ENCODE results near the gene TMOD4.
A peak's percentile ranks its signal among the peaks of the same experiment; 100 is the strongest.

The TMOD4 gene

DNA sequence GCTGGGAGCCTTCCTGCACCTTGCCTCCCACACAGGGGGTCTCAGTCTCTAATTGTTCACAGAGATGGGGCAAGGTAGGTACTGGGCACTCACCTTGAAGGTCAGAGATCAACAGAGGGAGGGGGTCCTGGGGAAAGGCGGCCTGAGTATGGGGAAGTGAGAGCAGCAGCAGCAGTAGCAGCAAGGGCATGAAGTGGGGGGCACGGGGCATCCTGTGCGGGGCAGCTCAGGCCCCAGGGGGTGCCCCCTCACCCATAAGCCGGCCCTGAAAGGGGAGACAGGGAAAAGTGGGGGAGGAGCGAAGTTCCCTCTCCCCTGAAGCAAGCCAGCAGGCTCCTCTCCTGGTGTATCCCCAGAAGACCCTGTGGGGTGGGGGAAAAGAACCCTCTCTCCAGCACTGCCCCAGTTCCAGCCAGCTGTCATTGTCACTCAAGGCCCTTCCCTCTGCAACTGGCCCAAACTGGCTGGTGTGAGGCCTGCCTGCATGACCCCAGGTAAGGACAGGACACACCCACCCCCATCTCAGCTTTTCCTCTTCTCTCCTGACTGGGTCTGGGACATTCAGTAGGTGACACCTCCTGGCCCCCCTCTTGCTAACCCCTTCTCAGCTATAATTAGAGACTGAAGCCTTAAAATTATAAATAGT, 33.2 kb downstream of the TMOD4 start:
- no peak for DNase-seq (ENCODE audit: low spot score)

DNA sequence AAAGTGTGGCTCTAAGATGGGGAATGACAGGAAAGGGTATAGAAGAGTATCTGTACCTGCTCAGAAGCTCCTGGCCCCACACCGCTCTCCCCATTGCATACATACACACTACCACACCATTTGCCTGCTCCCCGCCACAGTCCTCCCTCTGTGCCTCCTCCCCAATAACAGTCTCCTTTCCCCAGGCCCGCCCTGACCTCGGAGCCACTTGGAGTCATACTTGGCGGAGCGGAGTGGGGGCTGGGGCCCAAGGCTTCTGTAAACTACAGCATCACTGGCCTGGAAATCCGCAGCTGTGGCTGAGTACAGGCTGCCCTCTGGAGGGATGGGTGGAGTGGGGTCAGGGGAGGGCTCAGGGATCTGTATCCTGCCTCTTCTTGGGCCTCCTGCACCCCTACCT, 38.0 kb downstream of the TMOD4 start:
- no peak for DNase-seq (ENCODE audit: low spot score)

DNA sequence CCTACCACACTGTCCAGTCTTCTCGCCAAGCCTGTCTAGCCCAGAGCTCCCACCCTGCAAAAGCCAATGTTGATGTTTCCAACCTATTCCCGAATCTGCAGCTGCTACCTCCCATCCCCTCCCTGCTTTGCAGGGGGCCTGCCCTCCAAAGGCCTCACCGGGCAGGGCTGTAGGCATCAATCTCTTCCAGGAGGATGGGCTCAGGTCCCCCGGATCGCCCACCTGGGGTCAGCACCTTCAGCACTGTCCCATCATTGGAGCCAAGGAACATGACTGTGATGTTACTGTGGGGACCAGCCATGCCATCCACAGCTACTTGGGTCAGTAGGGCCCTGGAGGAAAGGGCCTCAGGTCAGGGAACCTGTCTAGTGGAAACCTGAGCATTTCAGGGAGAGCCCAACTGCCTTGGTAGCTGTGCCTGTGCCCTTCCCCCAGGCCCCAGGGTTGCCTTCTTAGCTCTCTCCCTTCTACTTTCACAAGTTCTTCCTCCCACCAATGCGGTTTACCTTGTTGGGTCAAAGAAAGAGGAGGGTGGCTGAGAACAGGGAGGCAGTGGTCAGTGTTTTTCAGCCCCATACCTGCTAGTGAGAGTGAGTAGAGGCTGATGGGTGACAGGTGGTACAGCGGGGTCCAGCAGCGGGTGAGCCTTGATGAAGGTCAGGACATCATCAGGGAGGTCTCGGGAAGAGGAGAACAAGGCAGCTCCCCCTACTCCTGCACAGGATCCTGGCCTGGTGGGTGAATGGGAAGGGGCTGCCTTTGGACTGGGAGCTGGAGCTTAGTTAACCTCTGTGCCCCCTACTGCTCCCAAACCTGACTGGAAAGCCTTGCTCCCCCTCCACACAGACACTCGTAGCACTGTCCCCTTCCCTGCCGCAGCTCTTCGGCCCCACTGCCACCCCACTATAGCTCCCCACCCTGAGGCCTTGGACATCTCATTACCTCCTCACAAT, 40.1 kb downstream of the TMOD4 start:
- DNase-seq (ENCODE audit: low spot score) = no peak

DNA sequence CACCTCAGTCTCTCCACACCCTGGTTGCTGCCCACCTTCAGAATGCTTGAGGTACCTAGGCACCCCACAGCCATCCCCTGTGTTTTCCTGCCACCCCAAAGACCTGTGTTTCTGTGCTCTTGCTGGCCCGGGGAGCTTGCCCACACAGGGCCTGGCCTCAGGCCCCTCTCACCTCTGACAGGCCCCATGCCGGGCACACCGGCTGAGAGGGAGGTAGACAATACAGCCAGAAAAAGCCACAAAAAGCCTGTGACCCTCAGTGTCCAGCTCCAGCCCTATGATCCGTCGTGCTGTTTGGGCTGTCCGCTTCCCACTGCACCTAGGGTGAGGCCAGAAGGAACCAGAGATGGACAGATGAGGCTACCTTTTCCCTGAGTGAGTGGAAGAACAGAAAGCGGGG, 40.8 kb downstream of the TMOD4 start:
- no peak for DNase-seq (ENCODE audit: low spot score)

DNA sequence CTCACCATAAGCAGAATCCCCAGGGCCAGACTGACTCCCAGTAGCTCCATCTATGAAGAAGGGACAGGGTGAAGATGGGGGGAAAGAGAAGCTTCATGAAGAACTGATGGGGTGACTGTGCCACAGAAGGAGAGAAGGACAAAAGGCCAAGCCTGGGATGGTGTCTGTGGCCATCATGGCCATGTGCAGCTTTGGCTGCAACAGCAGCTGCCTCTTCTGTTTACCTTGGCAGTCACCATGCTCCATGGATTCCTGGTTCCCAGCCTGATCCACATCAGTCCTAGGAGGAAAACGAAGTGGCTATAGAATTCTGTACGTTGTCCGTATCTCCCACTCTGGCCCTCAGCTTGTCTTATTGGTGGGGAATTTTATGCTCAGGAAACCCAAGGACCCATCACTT, 41.4 kb downstream of the TMOD4 start:
- DNase-seq (ENCODE audit: low spot score) = no peak

DNA sequence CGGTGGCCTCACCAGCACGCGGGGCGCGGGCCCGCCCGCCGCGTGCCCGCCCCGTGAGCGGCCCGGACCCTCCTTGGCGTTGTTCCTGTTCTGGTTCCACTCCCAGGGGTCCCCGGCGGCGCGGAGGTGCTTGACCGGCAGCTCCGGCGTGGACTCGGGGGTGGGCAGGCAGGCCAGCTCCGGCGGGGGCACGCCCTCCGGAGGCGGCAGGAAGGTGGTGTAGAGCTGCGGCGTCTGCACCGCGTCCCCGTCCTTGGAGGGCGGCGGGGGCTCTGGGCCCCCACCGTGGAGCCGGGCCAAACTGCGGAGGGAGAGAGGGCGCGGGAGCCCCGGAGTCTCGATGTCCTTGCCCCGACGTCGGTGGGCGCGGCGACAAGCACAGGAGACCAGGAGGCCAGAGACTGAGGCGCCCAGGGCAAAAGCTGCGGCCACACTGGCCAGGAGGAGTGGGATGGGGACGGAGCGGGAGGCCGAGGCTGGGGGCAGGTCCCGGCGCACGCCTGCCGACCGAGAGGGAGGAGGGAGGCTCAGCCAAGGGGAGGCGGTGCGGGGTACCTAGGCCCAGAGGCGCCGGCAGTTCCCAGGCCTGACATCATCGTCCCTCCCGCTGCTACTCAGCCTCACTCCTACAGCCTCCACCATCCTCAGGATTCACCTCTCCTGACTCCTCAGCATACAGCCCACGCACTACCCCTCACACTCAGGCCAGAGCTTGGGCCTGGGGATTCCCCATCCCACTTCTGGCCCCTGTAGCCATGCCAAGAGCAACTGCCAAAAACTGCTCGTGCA, 42.6 kb downstream of the TMOD4 start:
- no peak for DNase-seq (ENCODE audit: low spot score)

DNA sequence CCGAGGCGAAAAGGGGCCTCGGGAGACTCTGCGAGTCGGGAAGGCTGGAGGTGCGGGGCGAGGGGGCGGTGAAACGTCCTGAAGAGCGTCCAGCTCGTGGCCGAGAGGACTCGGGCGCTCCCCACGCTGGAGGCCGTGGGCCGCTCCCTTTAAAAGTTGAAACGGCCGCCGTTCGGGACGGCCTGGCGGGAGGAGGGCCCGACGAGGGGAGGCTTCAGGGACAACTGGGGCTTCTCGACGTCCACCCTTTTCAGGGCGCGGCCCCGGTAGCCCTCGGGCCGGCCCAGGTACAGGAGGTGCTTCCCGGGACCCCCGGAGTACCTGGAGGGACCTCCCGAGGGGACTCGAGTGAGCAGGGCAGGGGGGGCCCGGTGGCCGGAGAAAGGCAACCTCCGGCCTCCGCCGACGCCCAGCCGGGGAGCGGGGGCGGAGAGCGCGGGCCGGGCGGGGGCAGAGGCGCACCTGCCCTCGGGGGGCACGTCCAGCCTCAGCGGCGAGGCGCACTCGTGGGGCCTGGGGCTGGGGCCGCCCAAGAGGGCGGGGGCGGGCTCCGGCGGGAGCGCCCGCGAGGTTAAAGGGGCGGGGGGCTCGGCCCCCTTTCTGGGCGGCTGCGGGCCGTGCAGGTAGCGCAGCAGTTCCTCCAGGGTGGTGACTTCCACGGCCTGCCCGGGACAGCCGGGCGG, 43.3 kb downstream of the TMOD4 start:
- DNase-seq (ENCODE audit: low spot score) = no peak

DNA sequence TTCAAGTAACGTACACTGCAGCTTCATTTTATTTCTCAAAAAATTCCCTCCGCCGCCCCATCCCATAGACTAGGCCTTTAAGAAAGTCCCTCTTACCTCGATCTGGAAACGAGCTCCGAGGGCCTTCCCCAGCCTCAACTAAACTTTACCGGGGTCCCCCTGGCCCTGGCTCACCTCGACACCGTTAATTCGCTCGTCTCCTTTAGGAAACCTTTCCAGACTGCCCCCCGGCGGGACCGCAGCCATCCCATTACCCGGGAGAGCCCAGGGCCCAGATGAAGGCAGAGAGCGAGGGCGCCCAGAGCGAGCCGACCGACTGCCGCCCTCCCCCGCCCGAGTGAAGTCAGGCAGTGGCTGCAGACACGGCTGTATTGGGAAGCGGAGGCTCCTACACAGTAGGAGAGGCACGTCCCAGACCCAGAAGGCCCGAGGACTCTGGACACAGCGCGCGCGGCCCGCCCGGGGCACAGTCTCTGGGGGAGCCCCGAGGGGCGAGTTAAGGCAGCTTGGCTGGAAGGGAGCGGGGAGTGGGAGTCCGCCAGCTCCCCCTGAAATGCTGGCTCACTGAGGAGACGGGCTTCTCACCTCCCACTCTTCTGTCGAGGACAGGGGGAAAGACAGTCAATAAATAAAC, 44.0 kb downstream of the TMOD4 start:
- no peak for DNase-seq (ENCODE audit: low spot score)

DNA sequence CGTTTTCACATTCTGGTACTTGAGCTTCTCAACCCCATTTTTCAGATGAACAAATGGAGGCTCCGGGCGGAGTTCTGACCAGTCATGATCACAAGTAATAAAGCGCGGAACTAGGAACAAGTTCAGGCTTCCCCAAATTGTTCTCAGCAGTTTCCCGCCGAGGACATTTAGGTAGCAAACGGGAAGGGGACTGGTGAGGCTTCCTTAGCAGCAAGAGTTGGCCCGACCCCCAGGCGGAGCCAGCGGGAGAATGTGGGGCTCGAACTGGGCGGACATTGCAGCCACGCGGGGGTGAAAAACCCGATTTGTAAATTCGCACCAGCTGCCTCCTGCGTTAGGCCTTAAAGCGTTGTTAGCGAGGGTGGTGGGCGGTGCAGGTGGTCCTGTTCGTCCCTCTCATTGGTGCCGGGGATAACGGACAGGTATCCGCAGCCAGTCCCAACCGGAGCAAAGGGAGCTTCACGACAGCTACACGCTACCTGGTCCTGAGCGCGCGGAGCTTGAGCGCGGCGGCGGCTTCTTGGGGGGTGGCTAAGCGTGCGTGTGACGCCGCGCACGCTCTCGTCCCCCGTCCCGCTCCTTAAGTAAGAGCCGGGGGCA, 44.7 kb downstream of the TMOD4 start:
- peak; percentile 94 for DNase-seq (ENCODE audit: low spot score)

DNA sequence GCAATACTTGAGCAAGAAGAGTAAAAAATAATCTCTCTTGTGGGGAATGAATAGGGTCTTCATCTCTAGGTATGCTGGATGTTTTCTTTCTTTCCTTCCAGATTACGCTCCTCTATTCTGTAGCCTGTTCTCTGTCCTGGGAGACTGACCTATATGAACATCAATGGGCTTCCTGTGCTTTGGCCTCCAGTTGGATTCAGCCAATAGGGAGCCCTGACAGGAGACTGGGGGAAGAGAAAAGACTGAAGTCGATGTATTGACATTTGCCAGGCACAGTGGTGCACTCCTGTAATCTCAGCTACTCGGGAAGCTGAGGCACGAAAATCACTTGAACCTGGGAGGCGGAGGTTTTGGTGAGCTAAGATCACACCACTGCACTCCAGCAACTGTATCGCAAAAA, 47.0 kb downstream of the TMOD4 start:
- DNase-seq (ENCODE audit: low spot score) = no peak

DNA sequence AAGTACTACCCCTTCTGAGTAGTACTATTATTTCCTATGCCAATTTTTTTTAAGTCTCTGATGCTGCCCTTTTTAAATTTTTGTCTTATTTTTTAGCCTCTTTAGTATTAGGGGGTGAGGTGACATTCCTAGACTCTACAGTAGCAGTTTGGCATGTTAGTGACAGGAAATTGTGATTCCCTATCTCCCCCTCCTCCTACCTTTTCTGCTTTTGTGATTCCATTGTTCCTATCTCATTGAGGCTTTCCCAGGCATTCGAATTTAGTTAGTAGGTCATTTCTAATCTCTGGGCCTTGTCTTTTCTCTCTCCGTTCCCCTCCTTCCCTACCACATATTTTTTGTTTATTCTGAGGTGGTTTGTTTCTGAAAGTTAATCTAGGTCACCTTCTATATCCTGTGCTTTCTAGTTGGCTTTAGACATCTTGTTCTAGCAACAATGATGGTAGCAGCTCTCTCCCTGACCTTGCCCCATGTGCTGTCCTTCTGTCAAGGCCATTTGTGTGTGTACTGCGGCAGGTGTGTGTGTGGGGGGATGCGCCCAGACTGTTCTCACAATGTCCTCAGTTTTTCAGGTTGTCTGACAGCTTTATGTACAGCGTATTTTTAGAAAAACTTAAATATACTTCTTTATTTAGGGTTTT, 50.9 kb downstream of the TMOD4 start:
- DNase-seq (ENCODE audit: low spot score) = no peak
